Measurements from ENCODE around the gene VPS13D.
"Not testable (repeated sequence)": the region's sequence is repeated elsewhere in the genome, so short reads cannot be mapped to it uniquely, and the experiment has no call there.

Gene VPS13D

GRCh38 chr1:12372180-12372579 is 142.3 kb downstream of the VPS13D start:
- no peak for DNase-seq

DNA sequence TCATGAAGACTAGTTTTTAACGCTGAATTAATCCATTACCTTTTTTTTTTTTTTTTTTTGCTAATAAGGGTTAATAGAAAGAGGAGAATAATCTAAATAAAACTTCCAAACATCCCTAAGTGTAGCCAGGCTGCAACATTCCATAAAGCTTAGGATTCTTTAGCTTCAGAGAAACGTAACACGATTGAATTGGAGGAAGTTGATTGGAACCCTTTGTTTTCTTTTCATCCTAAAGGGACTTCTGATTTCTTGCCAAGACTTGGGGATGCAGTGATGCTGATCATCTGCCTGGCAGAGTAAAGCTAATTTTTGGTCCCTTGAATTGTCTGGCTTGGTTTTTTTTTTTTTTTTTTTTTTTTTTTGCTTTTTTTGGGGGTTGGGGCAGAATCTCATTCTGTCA is 142.9 kb downstream of the VPS13D start:
- DNase-seq: no peak

DNA sequence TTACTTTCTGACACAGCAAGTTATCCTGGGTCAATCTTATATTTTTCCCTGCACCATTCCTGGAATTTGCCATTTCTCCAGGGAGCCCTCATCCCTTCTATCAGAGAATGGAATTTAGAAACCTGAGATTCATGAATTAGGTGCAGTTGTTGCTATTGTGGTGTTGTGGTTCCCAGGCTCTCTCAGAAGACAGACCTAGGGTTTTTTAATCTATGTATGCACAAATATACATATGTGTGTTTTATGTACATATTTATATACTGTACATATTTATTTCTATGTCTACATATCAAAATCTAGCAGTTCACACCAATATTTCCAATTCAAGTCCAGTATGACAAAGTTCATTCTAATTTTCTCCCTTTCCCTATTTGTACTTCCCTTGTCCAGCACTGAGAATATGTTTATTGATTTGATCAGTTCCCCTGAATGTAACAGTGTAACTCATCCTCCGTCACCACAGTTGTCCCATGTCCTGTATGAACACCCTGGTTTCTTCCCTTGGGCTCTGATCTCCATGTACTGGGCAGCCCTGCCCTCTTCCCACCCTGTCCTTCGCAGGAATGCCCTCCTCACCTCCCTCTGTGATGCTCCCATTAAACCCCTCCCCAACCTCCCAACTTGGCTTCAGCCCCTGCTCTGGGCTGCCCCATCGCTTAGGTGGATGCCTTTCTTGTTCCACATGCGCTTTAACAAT is 145.5 kb downstream of the VPS13D start:
- DNase-seq: no peak

DNA sequence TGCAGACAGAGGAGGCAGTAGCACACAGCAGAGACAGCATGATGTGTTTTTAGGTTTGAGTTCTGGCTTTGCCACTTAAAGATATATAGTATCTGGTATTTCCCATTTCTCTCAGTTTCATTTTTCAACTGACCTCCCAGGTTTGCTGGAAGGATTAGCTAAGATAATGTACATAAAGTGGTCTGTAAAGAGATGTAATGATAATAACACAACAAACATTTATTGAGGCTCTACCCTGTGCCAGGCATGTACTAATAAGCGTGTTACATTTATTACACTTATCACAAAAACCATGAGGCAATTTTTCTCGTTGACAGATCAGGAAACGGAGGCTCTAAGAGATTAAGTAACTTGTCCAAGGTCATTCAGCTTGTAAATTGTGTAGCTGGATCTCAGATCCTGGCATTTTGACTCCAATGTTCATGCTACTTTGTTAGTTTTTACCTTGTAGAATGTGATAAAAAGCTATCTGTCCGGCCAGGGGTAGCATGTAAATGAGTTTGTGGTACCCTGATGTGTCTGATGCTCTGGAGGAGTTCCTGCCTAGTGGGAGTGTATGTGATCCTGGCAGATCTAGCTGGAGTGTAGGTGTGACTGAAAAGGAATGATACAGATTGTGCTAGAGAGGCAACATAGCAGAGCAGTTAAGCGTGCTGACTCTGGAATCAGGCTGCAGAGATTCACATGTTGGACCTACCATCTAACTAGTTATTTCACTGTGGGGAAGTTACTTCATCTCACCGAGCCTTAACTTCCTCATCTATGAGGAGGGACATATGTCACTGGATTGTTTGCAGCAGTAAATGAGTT is 146.6 kb downstream of the VPS13D start:
- no peak for DNase-seq

DNA sequence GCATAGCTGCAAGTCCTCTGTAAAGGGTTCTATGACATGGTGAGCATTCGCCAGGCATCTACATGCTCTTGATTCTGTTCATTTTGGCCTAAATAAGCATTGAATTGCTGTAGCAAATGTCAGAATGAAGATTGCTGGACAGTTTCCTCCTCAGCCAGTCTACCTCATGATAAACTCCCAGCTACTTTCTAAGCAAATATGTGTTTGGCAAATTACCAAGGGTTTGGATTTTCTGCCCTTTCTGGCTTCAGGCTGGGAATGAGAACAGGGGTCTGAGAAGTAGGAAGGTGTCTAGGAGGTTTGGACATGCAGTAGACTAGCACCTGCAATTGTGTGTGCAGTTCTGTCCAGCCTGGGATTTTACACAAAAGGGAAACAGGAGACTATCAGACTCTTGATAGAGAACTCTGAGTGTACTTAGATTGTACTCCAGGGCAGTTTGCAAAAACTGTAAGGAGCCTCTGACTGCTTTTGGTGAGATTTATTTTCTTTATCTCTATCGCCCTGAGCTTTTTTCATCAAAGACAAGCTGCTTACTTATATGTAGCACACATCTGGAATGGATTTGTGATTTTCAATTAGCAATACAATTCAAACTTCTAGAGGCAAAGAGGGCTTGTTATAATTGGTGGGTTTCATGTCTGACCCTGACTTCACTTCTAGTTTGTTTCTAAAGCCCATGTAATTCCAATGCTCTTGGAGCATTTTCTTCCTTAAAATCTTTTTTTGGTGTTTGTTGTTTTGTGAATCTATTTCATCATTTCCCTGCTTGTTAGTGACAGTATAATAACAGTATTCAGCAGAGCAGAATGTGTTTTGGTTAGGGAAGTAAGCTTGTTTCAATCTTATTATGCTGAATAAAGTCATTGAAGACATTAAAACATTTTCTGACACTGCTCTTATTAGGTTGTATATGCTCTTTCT is 150.8 kb downstream of the VPS13D start:
- no peak for DNase-seq

GRCh38 chr1:12383001-12383400 is 153.2 kb downstream of the VPS13D start:
- no peak for DNase-seq

- DNase-seq: no peak
These were observed 154.0 kb downstream of the VPS13D start for GRCh38 chr1:12383786-12384185.

DNA sequence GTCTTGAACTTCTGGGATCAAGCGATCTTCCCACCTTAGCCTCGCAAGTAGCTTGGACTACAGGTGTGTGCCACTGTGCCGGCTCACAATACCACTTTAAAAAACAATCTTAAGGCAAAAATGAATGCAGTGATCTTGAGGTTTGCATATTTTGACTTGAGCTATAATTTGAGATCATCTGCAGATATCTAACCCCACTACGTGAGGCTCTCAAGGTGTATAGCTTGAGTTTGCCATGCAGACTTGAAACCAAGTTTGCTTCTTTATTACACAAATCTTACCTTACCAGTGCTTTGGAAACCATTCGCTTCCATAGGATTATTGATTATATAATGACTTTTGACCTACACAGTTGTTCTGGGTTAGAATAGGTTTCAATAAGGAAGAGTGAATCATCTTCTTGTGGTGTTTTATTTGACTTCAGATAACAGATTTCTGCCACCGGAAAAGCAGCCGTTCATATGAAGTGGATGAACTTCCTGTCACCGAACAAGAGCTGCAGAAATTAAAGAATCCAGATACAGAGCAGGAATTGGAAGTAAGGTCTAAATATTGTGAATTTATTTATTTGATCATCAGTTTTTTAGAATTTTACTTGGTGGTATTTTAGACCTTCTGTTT is 155.1 kb downstream of the VPS13D start:
- DNase-seq: peak; percentile 33

GRCh38 chr1:12386130-12386529 is 156.3 kb downstream of the VPS13D start:
- peak; percentile 23 for DNase-seq

DNA sequence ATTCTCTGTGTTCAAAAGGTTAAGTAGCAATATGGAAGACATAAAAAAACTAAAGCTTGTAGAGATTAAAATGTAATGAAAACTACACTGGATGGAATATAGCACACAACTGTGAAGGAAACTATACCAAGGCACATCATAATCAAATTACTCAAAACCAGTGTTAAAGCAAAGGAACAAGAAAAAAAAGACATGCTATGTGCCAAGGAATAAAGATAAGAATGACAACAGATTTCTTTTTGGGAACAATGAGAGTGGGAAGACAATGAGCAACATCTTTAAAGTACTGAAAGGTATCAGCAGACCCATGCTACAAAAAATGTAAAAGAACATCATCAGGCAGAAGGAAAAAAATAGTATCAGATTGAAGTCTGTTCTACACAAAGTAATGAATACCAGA is 157.8 kb downstream of the VPS13D start:
- DNase-seq: no peak

DNA sequence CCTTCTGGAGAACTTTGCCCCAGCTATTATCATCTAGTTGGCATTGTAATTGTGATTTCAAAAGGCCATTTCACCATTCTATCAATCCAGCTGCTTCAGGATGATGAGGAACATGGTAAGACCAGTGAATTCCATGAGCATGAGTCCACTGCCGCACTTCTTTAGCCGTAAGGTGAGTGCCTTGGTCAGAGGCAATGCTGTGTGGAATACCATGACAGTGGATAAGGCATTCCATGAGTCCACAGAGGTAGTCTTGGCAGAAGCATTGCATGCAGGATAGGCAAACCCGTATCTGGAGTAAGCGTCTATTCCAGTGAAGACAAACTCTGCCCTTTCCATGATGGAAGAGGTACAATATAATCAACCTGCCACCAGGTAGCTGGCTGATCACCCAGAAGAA is 160.5 kb downstream of the VPS13D start:
- not testable (repeated sequence) for DNase-seq

DNA sequence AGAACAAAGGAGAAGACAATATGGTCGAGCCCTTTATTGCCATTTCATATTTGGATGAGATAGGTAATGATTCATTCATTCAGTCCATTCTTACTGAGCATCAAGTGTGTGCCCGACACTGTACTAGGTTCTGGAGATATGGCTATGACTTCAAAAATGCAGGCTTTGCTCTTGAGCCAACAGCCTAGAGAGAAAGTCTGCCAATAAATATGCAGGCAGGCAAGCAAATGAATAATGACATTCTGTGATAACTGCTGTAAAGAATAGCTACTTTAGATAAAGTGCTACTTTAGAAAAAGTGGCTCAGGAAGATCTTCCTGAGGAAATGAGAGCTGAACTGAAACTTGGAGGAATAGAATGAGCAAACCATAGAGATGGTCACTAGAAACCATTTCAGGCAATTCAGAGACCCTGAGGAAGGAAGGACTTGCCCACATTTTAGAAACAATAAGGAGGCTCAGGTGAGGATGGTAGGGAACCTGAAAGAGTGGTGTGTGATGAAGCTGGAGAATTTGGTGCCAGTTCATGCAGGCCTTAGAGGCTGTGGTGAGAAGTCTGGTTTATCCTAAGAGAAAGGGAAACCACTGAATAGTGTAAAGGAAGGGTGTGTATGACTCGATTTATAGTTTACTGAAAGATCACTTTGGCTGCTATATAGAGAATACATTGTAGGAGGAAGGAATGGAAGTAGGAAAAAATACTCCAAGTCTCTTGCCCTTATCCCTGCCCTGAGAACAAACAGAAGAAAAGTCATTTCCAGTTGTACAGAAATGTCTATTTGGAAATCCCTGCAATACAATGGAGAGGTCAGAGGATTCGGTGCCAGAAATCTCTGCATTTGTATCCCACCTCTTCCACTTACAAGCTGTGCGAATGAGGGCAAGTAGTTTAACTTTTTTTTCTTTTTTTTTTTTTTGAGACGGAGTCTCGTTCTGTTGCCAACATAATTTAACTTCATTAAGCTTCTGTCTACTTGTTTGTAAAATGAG is 167.9 kb downstream of the VPS13D start:
- DNase-seq: no peak

GRCh38 chr1:12398479-12398878 is 168.6 kb downstream of the VPS13D start:
- DNase-seq: no peak

- no peak for DNase-seq
These were observed 170.3 kb downstream of the VPS13D start for GRCh38 chr1:12400027-12400693.

DNA sequence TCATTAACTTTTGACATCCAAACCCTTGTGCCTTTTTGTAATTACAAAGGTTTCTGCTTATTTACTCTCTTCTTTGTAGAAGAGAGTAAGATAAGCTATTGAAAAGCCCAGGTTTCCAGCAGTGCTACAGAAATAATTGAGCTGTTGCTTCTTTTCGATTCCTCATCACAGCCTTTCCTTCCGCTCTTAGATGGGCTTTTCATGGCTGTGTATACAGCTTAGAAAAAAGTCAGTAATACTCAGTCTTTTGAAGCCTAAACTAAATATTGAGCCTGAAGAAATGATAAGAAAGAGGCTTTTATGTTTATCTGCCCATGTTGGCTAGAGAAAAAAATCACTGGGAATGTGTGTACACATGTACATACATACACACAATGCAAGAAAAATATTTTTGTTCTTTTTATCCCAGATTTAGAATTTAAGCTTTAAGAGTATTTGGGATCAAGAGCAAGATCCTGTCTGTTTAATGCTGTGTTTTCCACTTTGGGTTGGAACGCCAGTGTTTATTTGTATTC is 172.4 kb downstream of the VPS13D start:
- no peak for DNase-seq

GRCh38 chr1:12402842-12403241 is 173.0 kb downstream of the VPS13D start:
- DNase-seq: no peak

- DNase-seq: no peak
These were observed 175.1 kb downstream of the VPS13D start for GRCh38 chr1:12404918-12405317.

- no peak for DNase-seq
These were observed 175.7 kb downstream of the VPS13D start for GRCh38 chr1:12405325-12406210.

DNA sequence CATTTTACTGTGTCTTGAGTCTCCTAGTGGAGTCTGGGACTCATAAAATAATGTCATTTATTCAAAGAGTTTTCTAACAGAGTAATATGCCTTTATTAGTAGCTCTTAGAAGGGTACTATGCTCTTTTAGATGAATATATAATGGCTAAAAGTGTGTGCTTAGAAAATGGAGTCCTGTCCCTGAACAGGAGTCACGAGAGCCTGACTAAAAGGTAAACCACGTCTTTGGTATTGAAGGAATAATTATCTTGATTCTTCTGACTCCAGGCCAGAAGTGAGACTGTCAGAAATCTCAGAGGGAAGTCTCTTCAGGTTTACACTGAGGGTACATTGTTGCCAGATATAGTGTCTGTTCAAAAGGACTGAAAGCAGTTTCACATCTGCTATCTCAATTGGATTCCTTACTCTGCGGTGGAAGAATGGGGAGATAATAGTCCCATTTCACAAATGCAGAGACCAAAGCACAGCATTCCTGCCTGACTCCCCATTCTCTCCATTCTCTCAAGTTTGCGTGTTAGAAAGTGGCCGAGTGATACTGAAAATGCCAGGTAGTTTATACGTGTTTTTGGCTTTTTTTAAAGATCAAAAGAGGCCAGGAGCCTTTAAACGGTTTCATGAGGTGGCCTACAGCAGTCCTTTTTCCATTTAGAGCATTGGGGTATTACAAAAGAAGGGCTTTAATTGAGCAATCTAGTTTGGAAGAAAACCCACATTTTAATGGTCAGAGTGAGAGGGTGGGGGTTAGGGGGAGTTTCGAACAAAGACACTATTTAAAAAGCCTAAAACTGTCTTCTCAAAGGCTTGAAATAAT is 176.6 kb downstream of the VPS13D start:
- DNase-seq: no peak

All from stimulated activated CD4-positive, alpha-beta T cell treated with anti-CD3 and anti-CD28 coated beads, Interleukin-4, amount 100 ng/mL, for 24 hours (primary cell).